GM12878 (cell line): ENCODE measurements around the gene PLCXD1. TPM values are rescaled to one million over a fixed set of nuclear protein-coding genes. Genes with fewer than 3 reads are reported as not detected.
A peak's percentile ranks its signal among the peaks of the same experiment; 100 is the strongest.

ENCODE experiments used
- ATAC-seq: fragments of 200-7000 bp; cut with Tn5 transposase; 3 replicates; pipeline ENCODE4 v1.9.1; 2020; ENCODE audit warnings: mild to moderate bottlenecking, moderate library complexity
- BruUV-seq: library from RNA; stranded (reverse); fragments of 400-500 nt; replicated peaks from 2 replicates; lab custom pipeline; 2021; lab: Mats Ljungman, UMichigan
- CTCF ChIA-PET: fragments of 300-600 bp; sonication (Branson Sonifier 250); formaldehyde crosslinking; extraction: SDS; loops from one replicate; lab custom pipeline; 2021; ENCODE audit warnings: inconsistent platforms; lab: Yijun Ruan, JAX
- POLR2A ChIA-PET: fragments of 350-600 bp; formaldehyde crosslinking; extraction: SDS; loops from one replicate; lab custom pipeline; 2021; ENCODE audit warnings: inconsistent platforms; lab: Charles Lee
- RAD21 ChIA-PET: fragments of 300-600 bp; sonication (Branson Sonifier 250); formaldehyde crosslinking; loops from one replicate; lab custom pipeline; 2023; ENCODE audit warnings: antibody characterized with exemption; ENCODE audit not compliant: unreplicated experiment; lab: Charles Lee
- SMC1A ChIA-PET: fragments of 300-600 bp; sonication (Branson Sonifier 250); formaldehyde crosslinking; loops from one replicate; lab custom pipeline; 2023; ENCODE audit not compliant: unreplicated experiment, uncharacterized antibody; lab: Charles Lee
- DNase-seq: peaks from one replicate; pipeline ENCODE4 v3.0.0-alpha.2; 2011; ENCODE audit warnings: low read depth, low spot score
- FAIRE-seq: peaks from 3 replicates; lab custom pipeline; 2011; peaks lifted over from hg19 to GRCh38; lab: Jason Lieb, UNC
- H2AFZ ChIP-seq: 2 replicates; pipeline ENCODE4 v1.6.0; 2011; ENCODE audit warnings: low read depth, low read length, control low read depth; ENCODE audit not compliant: control insufficient read depth
- H3K27ac ChIP-seq: 2 replicates; pipeline ENCODE4 v1.5.1; 2011; ENCODE audit warnings: control low read depth; ENCODE audit not compliant: control insufficient read depth, insufficient read depth
- H3K27me3 ChIP-seq, 2 experiments: replicated peaks in 1 of 2; 2 replicates each; pipeline versions ENCODE4 v1.6.0 to v1.6.1; 2011; ENCODE audit warnings: low read length in 1 of 2; ENCODE audit not compliant: control insufficient read depth in 2 of 2, insufficient read depth in 2 of 2
- H3K36me3 ChIP-seq, 2 experiments: 2 replicates each; pipeline ENCODE4 v1.5.1; 2011; ENCODE audit warnings: low read length in 1 of 2; ENCODE audit not compliant: control insufficient read depth in 2 of 2, insufficient read depth in 2 of 2
- H3K4me1 ChIP-seq: 2 replicates; pipeline ENCODE4 v1.6.1; 2011; ENCODE audit warnings: mild to moderate bottlenecking, low read length, moderate library complexity, mixed read lengths; ENCODE audit not compliant: control insufficient read depth, insufficient read depth
- H3K4me2 ChIP-seq: 2 replicates; pipeline ENCODE4 v1.6.0; 2011; ENCODE audit warnings: control low read depth; ENCODE audit not compliant: control insufficient read depth, insufficient read depth
- H3K4me3 ChIP-seq: fragments of 200-600 bp; sonication (generic); 2 replicates; pipeline ENCODE4 v1.5.1; 2016
- H3K79me2 ChIP-seq: 2 replicates; pipeline ENCODE4 v1.6.0; 2011; ENCODE audit warnings: low read length; ENCODE audit not compliant: control insufficient read depth, insufficient read depth
- H3K9ac ChIP-seq: 2 replicates; pipeline ENCODE4 v1.8.0; 2011; ENCODE audit warnings: low read length, control low read depth, mixed read lengths; ENCODE audit not compliant: control insufficient read depth, insufficient read depth
- H3K9me3 ChIP-seq: replicated peaks from 3 replicates; pipeline ENCODE4 v1.5.1; 2011; ENCODE audit warnings: mild to moderate bottlenecking, low read length; ENCODE audit not compliant: control insufficient read depth, insufficient read depth
- H4K20me1 ChIP-seq: 2 replicates; pipeline ENCODE4 v1.6.0; 2011; ENCODE audit not compliant: control insufficient read depth, insufficient read depth
- ATF3 ChIP-seq: IDR thresholded peaks from 2 replicates; pipeline ENCODE4 v1.6.1; 2011; ENCODE audit warnings: low read depth, mild to moderate bottlenecking, low read length, moderate library complexity, borderline replicate concordance; ENCODE audit errors: extremely low read depth
- BCL3 ChIP-seq: IDR thresholded peaks from 2 replicates; pipeline ENCODE4 v1.6.1; 2011; ENCODE audit warnings: borderline replicate concordance, low read depth, mild to moderate bottlenecking, moderate library complexity, low read length; ENCODE audit not compliant: insufficient read depth, poor library complexity, severe bottlenecking
- CBX3 ChIP-seq: fragments of 200-600 bp; sonication (generic); IDR thresholded peaks from 2 replicates; pipeline ENCODE4 v1.6.1; 2016; ENCODE audit warnings: low read depth, borderline replicate concordance
- POLR2A ChIP-seq: IDR thresholded peaks from 2 replicates; pipeline ENCODE4 v1.6.1; 2011; ENCODE audit warnings: low read depth, mild to moderate bottlenecking, low read length
- POLR2AphosphoS5 ChIP-seq: IDR thresholded peaks from 2 replicates; pipeline ENCODE4 v1.6.1; 2011; ENCODE audit warnings: mild to moderate bottlenecking, low read length, inconsistent platforms
- POU2F2 ChIP-seq: IDR thresholded peaks from 3 replicates; pipeline ENCODE4 v1.6.1; 2011; ENCODE audit warnings: low read depth, mild to moderate bottlenecking, low read length, borderline replicate concordance
- RAD51 ChIP-seq: fragments of 450-650 bp; IDR thresholded peaks from 2 replicates; pipeline ENCODE4 v1.6.1; 2016; ENCODE audit warnings: moderate library complexity, mild to moderate bottlenecking, inconsistent platforms
- TCF3 ChIP-seq: IDR thresholded peaks from 2 replicates; pipeline ENCODE4 v1.6.1; 2012; ENCODE audit warnings: low read depth, mild to moderate bottlenecking, low read length, borderline replicate concordance; ENCODE audit not compliant: insufficient read depth
- WGBS: methylation state at CpG from one replicate; pipeline ENCODE4 v1.1.6; 2016; ENCODE audit warnings: low lambda C conversion rate; ENCODE audit not compliant: insufficient replicate concordance, insufficient coverage; ENCODE audit errors: missing lambda C conversion rate; 5-methylcytosine and 5-hydroxymethylcytosine counted together
- in situ Hi-C: fragments of 300-500 bp; cut with MboI; formaldehyde crosslinking; loops from 9 replicates; pipeline ENCODE4 v1.14.3; 2018; ENCODE audit warnings: mixed read lengths
- intact Hi-C: fragments of 100-400 bp; cut with micrococcal nuclease; formaldehyde crosslinking; loops from one replicate; pipeline ENCODE4 v1.14.2; 2022; ENCODE audit not compliant: unreplicated experiment
- polyA plus RNA-seq, 11 experiments: library from polyadenylated mRNA; depleted of rRNA in 4 of 11; unstranded in 6 of 11; stranded (reverse) in 5 of 11; fragments of >200 nt; fragmentation: Nextera tagmentation in 4 of 11; fragmentation: Illumina TruSeq in 1 of 11; extraction: Ambion mirVana in 4 of 11; extraction: Trizol in 1 of 11; gene quantifications; 1 replicate in 1 of 11; 2 replicates in 10 of 11; pipeline versions ENCODE4 v1.2.1 to v1.2.3, GENCODE V29; 2011 to 2016; ENCODE audit warnings: inconsistent platforms in 2 of 11, missing spikeins in 2 of 11, low read depth in 1 of 11
- total RNA-seq, 4 experiments: library from RNA; depleted of rRNA in 3 of 4; stranded (reverse); fragments of >200 nt in 3 of 4; fragmentation: Illumina TruSeq in 1 of 4; extraction: Trizol in 1 of 4; gene quantifications; 2 replicates each; pipeline versions ENCODE4 v1.2.1 to v1.2.3, GENCODE V29; 2013 to 2021

Gene PLCXD1
- total and polyA plus RNA-seq, 10 of the 15 experiments (the other 5 are each of a cell fraction or from before 2014, with no cell fraction given), result 2.4 to 49.7 (median 18.0) TPM

DNA sequence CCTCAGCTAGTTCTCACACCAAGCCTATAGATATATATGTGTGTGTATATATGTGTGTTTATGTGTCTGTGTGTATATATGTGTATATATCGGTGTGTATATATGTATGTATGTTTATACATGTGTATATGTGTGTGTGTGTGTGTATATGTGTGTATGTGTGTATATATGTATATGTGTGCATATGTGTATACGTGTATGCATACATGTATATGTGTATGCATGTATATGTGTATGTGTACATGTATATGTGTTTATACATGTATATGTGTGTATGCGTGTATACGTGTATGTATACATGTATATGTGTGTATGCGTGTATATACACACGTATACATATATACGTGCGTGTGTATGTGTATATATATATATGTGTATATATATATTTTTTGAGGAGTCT lies 19.2 kb downstream of the PLCXD1 start (continued):
- no peak for TF ChIP-seq CBX3
- TF ChIP-seq ATF3, result no peak
- no peak for TF ChIP-seq TCF3

DNA sequence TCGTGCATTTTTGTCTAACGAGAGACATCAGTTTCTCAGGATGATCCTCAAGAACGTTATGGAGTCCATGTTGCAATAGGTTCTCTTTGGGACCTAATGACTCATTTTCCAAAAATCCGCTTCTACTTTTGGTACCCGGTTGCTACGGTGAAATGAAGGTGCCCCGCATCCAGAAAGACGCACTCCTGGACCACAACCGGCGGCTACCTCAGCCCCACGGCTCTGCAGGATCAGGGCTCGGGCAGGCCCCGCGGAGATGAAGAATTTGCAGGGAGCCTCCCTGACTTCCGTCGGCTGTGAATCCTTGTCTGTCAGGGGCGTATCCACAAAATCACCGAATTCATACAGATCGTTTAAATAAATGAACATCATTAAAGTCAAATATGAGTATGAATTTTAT lies 21.8 kb downstream of the PLCXD1 start:
- H3K4me1 ChIP-seq, result no peaks in the 10 kb centered on the region
- DNase-seq (no peak), FAIRE-seq (no peak), ATAC-seq (no peak)
- ChIA-PET SMC1A (no interaction called here), RAD21 (no interaction called here), POLR2A (no interaction called here), CTCF (no interaction called here)
- no peak overlapping the region for H2AFZ ChIP-seq
- BruUV-seq, result TSS peak; percentile 73
- no peak overlapping the region for H3K9ac ChIP-seq
- in situ Hi-C loops, result no loop called here
- H3K27me3 ChIP-seq, result no peaks in the 10 kb centered on the region
- H3K4me2 ChIP-seq, result no peak overlapping the region
- peaks cover 4 to 13% of the 10 kb centered on the region in 2 experiments; a peak in 3 of 4 replicates for H3K36me3 ChIP-seq
- no peaks in the 10 kb centered on the region for H3K79me2 ChIP-seq
- WGBS, result 99% methylated on average over 19 of the region's 19 CpGs
- H3K4me3 ChIP-seq, result no peak overlapping the region
- TF ChIP-seq POLR2A, result no peak
- no peak for TF ChIP-seq RAD51
- no peak for TF ChIP-seq POLR2AphosphoS5
- TF ChIP-seq POU2F2, result no peak
- no peak for TF ChIP-seq BCL3
- H3K9me3 ChIP-seq, result peaks cover 2% of the 10 kb centered on the region; the same call in 1 of the 3 replicates
- H4K20me1 ChIP-seq, result no peaks in the 10 kb centered on the region
- H3K27ac ChIP-seq, result no peak overlapping the region
- intact Hi-C loops, result no loop called here
